Activated T-cell treated with anti-CD3 and anti-CD28 coated beads for 48 hours (primary cell): ENCODE results near the gene SLC66A2.

Experiments used
- DNase-seq: peaks from one replicate; pipeline ENCODE4 v3.0.0-alpha.2; 2020; ENCODE audit warnings: low read depth

Gene SLC66A2

GRCh38 chr18:79935925-79936324, 15.5 kb downstream of the SLC66A2 start:
- DNase-seq, result no peak

DNA sequence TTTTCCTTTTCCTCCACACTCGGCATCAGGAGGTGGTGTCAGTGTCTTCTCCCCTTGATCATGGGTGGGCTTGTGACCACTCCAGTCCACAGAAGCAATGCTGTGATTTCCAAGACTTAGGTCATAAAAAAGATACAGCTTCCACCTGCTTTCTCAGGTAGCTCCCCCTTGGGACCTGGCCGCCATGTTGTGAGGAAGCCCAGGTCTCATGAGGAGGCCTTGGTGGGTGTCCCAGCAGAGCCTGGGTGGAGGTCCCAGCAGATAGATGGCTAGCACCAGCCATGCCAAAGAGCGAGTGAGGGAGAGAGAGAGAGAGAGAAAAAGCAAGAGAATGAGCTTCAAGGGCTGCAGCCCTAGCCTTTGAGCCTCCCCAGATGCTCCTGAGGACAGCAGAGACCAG, 16.0 kb downstream of the SLC66A2 start:
- DNase-seq, result no peak

DNA sequence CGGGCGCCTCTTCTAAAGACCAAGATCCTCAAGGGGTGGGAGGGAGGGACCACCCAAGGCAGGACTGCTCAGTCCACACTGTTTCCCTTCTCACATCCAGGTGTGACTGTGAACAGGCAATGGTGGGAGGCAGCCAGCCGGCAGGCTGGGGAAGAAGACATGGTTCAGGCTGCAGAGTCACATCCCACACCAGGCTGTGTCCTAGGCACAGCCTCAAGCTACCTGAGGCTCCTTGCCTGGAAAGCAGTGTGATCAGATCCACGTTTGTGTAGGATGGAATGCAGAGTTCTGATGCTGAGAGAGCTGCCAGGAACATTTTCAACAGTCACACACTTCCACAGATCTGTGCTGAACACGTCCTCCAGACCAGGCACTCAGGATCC, 16.4 kb downstream of the SLC66A2 start:
- DNase-seq, result no peak

GRCh38 chr18:79934311-79935097, 16.9 kb downstream of the SLC66A2 start:
- no peak for DNase-seq

DNA sequence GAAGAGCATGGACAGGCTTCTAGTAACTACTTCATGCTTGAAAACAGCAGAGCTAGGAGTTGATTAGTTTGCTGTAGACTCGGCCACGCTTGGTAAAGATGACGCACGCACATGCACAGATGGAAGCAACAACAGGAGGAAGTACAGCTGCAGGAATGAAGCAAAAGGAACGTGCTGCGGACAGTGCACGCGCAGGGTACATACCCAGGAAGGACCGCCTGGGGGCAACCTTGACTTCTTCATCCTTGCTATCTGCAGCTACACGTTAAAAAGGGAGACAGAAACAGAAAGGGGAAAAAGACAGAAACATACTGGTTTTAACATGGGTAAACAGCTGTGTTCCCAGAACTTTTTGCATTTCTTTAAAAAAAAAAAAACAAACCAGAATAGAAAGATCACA, 17.7 kb downstream of the SLC66A2 start:
- DNase-seq, result no peak

- DNase-seq, result no peak
Observed at GRCh38 chr18:79932907-79933306, 18.5 kb downstream of the SLC66A2 start.

DNA sequence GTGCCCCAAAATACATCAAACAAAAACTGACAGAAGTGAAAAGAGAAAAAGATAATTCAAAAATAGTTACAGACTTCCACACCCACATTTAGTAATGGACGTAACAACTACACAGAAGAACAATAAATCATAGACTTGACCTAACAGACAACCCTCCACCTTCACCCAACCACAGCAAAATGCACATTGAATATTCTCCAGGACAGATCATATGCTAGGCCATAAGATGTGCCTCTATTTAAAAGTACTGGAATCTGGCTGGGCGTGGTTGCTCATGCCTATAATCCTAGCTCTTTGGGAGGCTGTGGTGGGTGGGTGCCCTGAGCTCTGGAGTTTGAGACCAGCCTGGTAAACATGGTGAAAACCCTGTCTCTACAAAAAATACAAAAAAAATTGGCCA, 20.0 kb downstream of the SLC66A2 start:
- DNase-seq, result no peak

- no peak for DNase-seq
Observed at GRCh38 chr18:79930020-79930642, 21.3 kb downstream of the SLC66A2 start.

DNA sequence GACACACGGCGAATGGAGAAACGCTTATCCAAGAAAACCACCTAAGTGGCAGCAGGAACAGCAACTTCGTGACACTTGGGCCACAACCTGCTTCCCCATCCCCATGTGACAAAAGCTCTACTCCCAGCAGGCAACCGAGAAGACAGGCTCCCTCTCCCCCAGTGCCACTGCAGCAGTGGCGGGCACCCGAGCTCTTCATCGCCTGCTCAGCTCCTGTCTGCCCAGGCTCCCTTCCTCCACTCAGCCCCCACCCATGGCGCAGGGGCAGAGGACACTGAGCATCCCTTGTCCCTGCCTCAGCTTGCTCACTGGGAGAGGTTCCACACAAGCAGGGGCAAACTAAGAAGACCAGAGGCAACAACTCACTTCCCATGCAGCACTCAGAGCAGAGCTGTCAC, 22.9 kb downstream of the SLC66A2 start:
- no peak for DNase-seq

DNA sequence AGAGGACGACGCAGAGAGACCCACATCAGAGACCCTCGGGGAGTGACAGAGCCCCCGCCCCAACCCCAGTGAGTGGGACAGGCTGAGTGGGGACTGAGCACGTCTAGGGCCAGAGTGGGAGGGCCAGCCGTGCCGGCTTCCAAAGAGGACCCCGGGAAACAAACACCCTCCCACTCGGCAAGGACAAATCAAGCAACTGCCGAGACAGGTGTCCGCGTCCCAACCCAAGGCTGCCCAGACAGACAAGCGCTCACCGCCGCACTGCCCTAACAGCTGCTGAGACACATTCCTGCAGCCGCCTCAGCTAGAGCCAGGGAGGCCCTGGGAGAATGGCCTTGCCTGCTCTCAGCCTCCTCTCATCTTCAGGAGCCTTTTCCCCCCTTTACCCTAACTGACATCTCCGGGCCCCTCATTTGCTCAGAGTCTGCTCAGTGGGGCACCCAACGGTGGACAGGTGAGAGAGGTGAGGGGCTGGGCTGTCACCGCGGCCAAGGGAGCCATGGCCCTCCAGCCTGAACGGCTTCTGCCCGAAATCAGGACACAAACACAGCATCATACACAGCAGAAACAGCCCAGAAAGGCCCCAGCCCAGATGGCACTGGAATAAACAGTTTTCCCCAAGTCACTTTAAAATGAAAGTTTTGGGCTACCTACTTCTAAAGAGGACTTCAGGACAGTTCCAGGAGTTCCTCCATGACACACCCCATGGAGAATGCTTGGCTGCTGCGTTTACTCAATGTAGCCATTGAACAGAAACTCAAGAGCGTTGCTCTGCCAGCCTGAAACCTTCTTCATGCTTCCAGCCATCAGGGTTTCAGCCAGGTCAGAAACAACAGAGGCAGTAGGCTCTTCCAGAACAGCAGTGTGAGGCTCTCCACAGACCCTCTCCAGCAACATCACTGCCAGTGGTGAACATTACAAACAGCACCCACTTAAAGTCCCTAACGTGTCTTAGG, 23.6 kb downstream of the SLC66A2 start:
- DNase-seq, result no peak

DNA sequence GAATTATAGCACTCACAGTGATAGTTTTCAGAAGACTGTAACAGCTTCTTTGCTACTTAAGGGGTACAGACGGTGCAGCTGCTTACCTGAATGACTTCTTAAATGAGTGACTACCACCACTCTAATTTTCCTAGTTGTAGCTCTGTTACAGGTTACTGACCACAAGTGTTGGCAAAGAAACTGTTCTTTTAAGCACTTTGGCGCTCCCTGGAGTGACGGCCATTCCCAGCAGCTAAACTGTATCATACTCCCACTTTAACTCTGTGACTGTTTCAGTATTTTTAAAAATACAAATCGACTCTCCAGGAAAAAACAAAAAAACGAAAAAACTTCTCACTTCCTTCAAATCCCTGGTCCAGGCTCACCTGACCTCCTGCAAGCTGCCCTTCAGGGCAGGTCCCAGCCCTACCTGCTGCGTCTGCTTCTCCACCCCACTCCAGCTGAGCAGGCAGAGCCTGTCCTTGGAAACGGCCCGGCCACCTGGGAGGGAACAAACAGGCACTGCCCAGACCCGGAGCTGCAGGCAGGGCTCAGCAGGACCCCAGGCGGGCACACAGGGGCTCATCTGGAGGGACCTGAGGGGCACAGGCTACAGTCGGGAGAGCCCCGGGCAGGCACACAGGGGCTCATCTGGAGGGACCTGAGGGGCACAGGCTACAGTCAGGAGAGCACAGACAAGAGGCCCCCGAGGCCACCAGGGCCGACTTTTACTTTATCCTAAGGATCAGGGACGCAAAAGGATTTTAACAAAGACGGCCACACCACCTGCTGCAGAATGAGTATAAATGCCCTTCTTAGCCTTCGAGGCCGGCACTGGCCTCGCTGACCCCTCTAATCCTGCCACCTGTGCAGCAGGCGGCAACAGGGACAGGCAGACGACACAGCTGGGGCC, 24.5 kb downstream of the SLC66A2 start:
- no peak for DNase-seq

GRCh38 chr18:79926306-79926705, 25.1 kb downstream of the SLC66A2 start:
- DNase-seq, result no peak

DNA sequence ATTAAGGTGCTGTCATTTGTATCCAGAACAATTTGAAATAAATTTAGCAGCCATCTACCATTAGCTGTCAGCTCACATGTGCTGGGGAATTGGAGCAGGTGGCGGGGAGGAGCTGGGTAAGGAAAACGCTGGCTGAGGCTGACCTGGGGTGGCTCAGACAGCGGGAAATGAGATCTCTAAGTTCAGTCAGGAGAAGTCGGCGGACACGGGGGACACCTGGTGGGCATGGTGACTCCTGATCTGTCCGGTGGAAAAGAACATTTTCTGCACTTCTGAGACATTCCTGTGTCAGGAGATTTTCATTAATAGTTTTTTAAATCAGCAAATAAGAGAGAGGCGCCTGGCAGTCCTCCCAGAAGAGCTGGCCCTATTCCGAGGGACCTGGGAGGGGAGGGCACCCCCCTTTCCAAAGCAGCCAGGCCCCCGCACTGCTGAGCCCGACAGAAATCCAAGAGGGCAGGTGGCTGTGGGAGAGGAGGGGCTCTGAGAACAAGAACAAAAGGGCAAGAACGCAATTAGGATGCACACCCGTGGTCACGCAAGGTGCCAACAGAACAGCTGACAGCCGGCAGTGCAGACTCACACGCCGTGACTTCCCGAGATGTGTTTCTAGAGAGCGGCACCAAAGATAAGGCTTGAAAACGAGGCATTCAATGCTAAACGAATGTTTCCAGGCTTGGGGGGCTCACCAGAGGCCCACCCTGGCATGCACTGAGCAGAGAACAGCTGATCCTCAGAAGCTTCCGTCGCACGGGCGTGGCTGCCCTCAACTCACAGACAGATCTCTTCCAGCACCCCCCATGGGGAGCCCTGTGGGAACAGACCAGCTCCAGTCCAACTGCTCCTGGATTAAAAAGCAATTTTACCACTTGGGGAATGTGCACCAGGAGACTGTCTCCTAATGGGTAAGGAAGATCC, 26.4 kb downstream of the SLC66A2 start:
- no peak for DNase-seq

DNA sequence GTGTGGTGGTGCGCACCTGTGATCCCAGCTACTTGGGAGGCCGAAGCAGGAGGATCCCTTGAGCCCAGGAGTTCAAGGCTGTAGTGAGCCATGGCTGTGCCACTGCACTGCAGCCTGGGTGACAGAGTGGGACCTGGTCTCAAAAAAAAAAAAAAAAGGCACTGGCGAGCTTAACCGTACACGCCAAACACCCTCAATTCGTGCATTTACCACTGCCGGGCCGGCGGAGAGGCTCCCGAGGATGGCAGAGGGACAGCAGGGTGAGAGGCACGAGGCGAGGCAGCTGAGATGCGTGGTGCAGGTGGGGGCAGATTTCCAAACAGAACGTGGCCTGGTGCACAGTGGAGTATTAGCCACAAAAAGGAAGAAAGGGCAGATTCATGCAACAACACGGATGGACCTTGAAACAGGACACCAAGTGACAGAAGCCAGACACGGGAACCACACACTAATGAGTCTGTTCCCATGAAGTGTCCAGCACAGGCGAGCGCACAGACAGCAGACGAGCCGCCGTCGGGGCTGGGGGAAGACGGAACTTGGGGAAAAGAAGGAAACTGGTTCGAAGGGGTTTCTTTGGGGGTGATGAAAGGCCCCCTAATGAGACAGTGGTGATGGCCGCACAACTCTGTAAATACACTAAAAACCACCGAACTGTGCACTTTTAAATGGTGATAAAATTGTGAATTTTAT, 27.4 kb downstream of the SLC66A2 start:
- DNase-seq, result no peak

DNA sequence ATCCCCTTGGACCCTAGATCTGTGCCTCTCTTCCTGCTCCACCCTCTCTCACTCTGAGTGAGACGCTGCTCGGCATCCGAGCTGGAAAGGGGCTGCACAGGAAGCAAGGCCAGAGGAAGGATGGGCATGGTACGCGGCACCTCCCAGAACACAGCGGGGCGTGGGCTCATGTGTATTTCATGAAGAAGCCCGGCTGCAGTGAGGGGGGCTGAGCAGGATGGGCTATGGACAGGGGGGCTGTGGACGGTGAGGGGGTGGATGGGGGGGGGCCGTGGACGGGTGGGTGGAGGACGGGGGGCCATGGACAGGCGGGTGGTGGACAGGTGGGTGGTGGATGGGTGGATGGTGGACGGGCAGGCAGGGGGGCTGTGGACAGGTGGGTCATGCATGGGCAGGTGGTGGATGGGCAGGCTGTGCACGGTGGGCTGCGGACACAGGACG, 28.5 kb downstream of the SLC66A2 start:
- DNase-seq, result no peak

- DNase-seq, result no peak
Observed at GRCh38 chr18:79921984-79922965, 29.2 kb downstream of the SLC66A2 start.

DNA sequence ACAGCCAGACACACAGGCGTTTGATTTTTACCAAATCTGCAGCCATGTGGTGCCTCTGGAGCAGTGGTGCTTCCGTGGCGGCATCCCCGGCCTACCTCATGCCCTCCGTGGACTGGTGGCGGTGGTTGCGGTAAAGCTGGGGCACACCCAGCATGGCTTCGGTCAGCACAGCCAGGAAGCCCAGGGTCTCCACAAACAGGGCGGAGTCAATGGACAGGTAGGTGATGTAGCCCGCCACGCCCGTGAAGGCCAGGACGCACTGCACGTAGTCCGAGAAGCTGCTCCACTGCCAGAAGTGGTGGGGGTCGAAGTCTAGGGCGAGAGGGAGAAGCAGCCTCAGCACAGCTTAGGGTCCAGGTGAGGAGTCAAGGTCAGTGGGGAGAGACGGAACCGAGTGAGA, 32.4 kb downstream of the SLC66A2 start:
- no peak for DNase-seq

GRCh38 chr18:79918615-79919011, 32.8 kb downstream of the SLC66A2 start:
- no peak for DNase-seq
